Esophagus squamous epithelium (tissue), 5 donors: Measurements from ENCODE around the gene PRKD1. TPM values are rescaled to one million over a fixed set of nuclear protein-coding genes. Genes with fewer than 3 reads are reported as not detected.

Experiments
- DNase-seq: peaks from one replicate; lab custom pipeline; 2025; lab: John Stamatoyannopoulos, UW
- H3K27ac ChIP-seq, 4 donors: fragments of 200-600 bp; sonication (generic); one replicate each; pipeline ENCODE4 v1.5.1; 2016 to 2019; ENCODE audit warnings: mild to moderate bottlenecking in 1 of 4
- H3K27me3 ChIP-seq, 4 donors: fragments of 200-600 bp; sonication (generic); 1 replicate in 3 of 4; 2 replicates in 1 of 4; pipeline versions ENCODE4 v1.5.1 to v1.6.0; 2017 to 2021; ENCODE audit warnings: antibody characterized with exemption in 1 of 4
- H3K36me3 ChIP-seq, 3 donors: fragments of 200-600 bp; sonication (generic); one replicate each; pipeline ENCODE4 v1.5.1; 2016 to 2019
- H3K4me1 ChIP-seq, 3 donors: fragments of 200-600 bp; sonication (generic); one replicate each; pipeline ENCODE4 v1.5.1; 2017 to 2019
- H3K4me3 ChIP-seq, 4 donors: fragments of 200-600 bp; sonication (generic); 1 replicate in 3 of 4; 2 replicates in 1 of 4; pipeline ENCODE4 v1.5.1; 2016 to 2019; ENCODE audit warnings: mild to moderate bottlenecking in 2 of 4, moderate library complexity in 1 of 4
- H3K9me3 ChIP-seq, 3 donors: fragments of 200-600 bp; sonication (generic); one replicate each; pipeline ENCODE4 v1.5.1; 2016 to 2019
- POLR2A ChIP-seq, 4 donors: fragments of 450-650 bp; IDR thresholded peaks; one replicate each; pipeline ENCODE4 v1.6.1; 2017; ENCODE audit warnings: antibody characterized with exemption in 4 of 4, mild to moderate bottlenecking in 4 of 4, moderate library complexity in 3 of 4
- WGBS, 2 donors: methylation state at CpG; one replicate each; pipeline ENCODE4 v1.1.5; 2018; 5-methylcytosine and 5-hydroxymethylcytosine counted together
- intact Hi-C: fragments of 100-400 bp; cut with DNase I; formaldehyde crosslinking; loops from one replicate; pipeline ENCODE4 v1.15.0; 2022
- total RNA-seq, 4 donors: library from RNA; depleted of rRNA; stranded (reverse); fragments of >200 nt; gene quantifications; one replicate each; pipeline ENCODE4 v1.1.0, GENCODE V29; 2016
- TF ChIP-seq, protein P1 (sequence below), 6 experiments: fragments of 450-650 bp in 4 of 6; fragments of 200-600 bp in 2 of 6; sonication (generic) in 2 of 6; IDR thresholded peaks; one replicate each; pipeline ENCODE4 v1.5.1; 2016 to 2019; ENCODE audit warnings: antibody characterized with exemption in 6 of 6, mild to moderate bottlenecking in 4 of 6, moderate library complexity in 4 of 6
- donor health status: DM: yes; HTN: yes; CAD: no.

The PRKD1 gene
- total RNA-seq, 4 donors from 2014 or later = 0.30 to 10.7 (median 2.2) TPM

DNA sequence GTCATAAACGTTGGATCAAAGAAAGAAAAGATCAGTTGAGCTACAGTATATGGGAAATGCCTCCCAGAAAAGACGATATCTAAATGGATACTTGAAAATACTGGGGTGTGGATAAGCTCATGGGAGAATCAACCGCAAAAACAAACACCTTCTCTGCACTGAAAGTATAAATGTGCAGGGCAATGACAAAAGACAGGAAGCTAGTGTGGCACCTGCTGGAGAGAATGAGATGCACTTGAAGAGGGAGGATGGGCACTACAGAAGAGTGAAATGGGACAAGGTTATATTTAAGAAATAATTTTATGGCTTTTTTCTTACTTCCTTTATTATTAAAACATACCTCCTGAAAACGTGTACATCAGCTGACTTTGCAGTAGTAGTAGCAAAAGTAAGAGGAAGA, 153.7 kb downstream of the PRKD1 start:
- Histone ChIP-seq H3K4me1 (no peaks in the 10 kb centered on the region), H3K27ac (no peak overlapping the region), H3K4me3 (no peak overlapping the region), H3K27me3 (no peaks in the 10 kb centered on the region), H3K36me3 (no peaks in the 10 kb centered on the region), H3K9me3 (peaks cover 0 to 11% (median 0%) of the 10 kb centered on the region in 3 donors)
- intact Hi-C loops = no loop called here
- no peak for TF ChIP-seq POLR2A (IDR thresholded peaks at IDR 0.05)
- TF ChIP-seq, protein P1, sequence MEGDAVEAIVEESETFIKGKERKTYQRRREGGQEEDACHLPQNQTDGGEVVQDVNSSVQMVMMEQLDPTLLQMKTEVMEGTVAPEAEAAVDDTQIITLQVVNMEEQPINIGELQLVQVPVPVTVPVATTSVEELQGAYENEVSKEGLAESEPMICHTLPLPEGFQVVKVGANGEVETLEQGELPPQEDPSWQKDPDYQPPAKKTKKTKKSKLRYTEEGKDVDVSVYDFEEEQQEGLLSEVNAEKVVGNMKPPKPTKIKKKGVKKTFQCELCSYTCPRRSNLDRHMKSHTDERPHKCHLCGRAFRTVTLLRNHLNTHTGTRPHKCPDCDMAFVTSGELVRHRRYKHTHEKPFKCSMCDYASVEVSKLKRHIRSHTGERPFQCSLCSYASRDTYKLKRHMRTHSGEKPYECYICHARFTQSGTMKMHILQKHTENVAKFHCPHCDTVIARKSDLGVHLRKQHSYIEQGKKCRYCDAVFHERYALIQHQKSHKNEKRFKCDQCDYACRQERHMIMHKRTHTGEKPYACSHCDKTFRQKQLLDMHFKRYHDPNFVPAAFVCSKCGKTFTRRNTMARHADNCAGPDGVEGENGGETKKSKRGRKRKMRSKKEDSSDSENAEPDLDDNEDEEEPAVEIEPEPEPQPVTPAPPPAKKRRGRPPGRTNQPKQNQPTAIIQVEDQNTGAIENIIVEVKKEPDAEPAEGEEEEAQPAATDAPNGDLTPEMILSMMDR (IDR thresholded peaks at IDR 0.05) = no peak
- DNase-seq = no peak
- 58 to 66% methylated on average over 4 of the region's 4 CpGs for WGBS, 2 donors

DNA sequence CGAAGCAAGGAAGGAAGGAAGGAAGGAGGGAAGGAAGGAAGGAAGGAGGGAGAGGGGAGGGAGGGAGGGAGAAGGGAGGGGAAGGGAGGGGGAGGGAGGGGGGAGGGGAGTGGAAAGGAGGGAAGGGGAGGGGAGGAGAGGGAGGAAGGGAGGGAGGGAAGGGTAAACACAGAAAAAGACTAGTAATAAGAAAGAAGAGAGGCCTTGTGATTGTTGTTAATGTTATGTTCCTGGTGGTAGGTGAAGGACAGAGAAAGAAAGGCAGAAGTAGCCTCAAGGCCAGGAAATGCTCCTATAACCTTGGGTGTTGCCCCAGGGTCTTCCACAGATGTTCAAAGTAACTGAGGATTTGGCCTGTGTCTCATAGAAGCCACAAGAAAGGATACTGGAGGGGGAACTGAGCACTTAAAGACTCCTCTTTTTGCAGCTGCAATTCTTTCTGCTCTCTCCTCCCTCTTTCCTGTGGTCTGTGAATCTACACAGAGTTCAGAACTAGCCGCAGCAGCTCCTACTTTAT, 164.2 kb downstream of the PRKD1 start:
- H3K4me1 ChIP-seq = no peaks in the 10 kb centered on the region
- no peak for DNase-seq
- intact Hi-C loops = no loop called here
- no peak overlapping the region for H3K27ac ChIP-seq
- no peak for TF ChIP-seq POLR2A (IDR thresholded peaks at IDR 0.05)
- TF ChIP-seq, protein P1 (IDR thresholded peaks at IDR 0.05) = no peak
- no peaks in the 10 kb centered on the region for H3K36me3 ChIP-seq
- no peaks in the 10 kb centered on the region for H3K9me3 ChIP-seq
- WGBS, 2 donors = 66 to 72% methylated on average over 2 of the region's 2 CpGs
- H3K4me3 ChIP-seq = no peak overlapping the region
- H3K27me3 ChIP-seq = no peaks in the 10 kb centered on the region

- Histone ChIP-seq H3K27ac (no peak overlapping the region), H3K9me3 (no peaks in the 10 kb centered on the region), H3K27me3 (no peaks in the 10 kb centered on the region), H3K4me1 (no peaks in the 10 kb centered on the region), H3K36me3 (no peaks in the 10 kb centered on the region), H3K4me3 (no peak overlapping the region)
- no peak for TF ChIP-seq POLR2A (IDR thresholded peaks at IDR 0.05)
- TF ChIP-seq, protein P1 (IDR thresholded peaks at IDR 0.05) = no peak
- no peak for DNase-seq
- intact Hi-C loops = no loop called here
- 60 to 75% methylated on average over 6 of the region's 6 CpGs for WGBS, 2 donors
Measured at GRCh38 chr14:29759521-29760340, 167.9 kb downstream of the PRKD1 start.

GRCh38 chr14:29757711-29758233, 169.9 kb downstream of the PRKD1 start:
- intact Hi-C loops = no loop called here
- TF ChIP-seq, protein P1 (IDR thresholded peaks at IDR 0.05) = no peak
- no peak for TF ChIP-seq POLR2A (IDR thresholded peaks at IDR 0.05)
- Histone ChIP-seq H3K36me3 (no peaks in the 10 kb centered on the region), H3K9me3 (no peaks in the 10 kb centered on the region), H3K4me3 (no peak overlapping the region), H3K27ac (no peak overlapping the region), H3K4me1 (no peaks in the 10 kb centered on the region), H3K27me3 (no peaks in the 10 kb centered on the region)
- WGBS, 2 donors = 43 to 47% methylated on average over 3 of the region's 3 CpGs
- DNase-seq = no peak

DNA sequence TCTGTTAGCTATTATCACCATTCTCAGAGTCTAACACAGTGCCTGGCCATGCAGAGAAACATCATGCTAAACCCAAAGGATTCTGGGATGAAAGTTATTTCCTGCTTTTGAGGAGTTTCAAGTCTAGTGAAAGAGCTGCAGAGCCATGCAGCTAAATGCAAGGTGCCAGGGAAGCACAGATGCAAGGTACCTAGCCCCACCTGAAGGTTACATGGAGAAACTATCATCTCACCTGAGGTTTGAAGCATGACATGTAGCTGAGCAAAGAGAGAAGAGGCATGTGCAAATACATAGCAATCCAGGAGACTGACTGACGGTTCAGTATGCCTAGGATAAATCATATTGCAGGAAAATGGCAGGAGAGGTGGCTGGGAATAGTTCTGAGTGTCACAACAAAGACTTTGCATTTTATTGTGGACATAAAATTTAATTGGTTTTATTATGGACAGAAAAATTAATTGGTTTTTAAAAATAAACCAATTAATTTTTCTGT, 170.4 kb downstream of the PRKD1 start:
- TF ChIP-seq, protein P1 (IDR thresholded peaks at IDR 0.05) = no peak
- no peak for TF ChIP-seq POLR2A (IDR thresholded peaks at IDR 0.05)
- Histone ChIP-seq H3K27me3 (no peaks in the 10 kb centered on the region), H3K4me1 (no peaks in the 10 kb centered on the region), H3K9me3 (no peaks in the 10 kb centered on the region), H3K27ac (no peak overlapping the region), H3K4me3 (no peak overlapping the region), H3K36me3 (no peaks in the 10 kb centered on the region)
- intact Hi-C loops = no loop called here
- WGBS, 2 donors = 78 to 88% methylated on average over 1 of the region's 1 CpG
- DNase-seq = no peak
